A673 (cell line): Measurements from ENCODE around the gene SMARCE1. TPM values are rescaled to one million over a fixed set of nuclear protein-coding genes. Genes with fewer than 3 reads are reported as not detected.

Experiments used
- BruUV-seq: library from RNA; stranded (reverse); fragments of 400-500 nt; replicated peaks from 2 replicates; lab custom pipeline; 2021; lab: Mats Ljungman, UMichigan
- CTCF ChIA-PET: fragments of 300-600 bp; sonication (Branson Sonifier 250); formaldehyde crosslinking; loops from one replicate; lab custom pipeline; 2022; ENCODE audit warnings: antibody characterized with exemption; lab: Charles Lee
- POLR2A ChIA-PET: fragments of 300-600 bp; sonication (Branson Sonifier 250); formaldehyde crosslinking; loops from one replicate; lab custom pipeline; 2022; ENCODE audit warnings: antibody characterized with exemption; ENCODE audit not compliant: low non-redundant PET; lab: Charles Lee
- DNase-seq: peaks from one replicate; pipeline ENCODE4 v3.0.0-alpha.2; 2015; ENCODE audit warnings: low spot score
- H3K27ac ChIP-seq: fragments of 200-600 bp; sonication (generic); 2 replicates; pipeline ENCODE4 v1.5.1; 2016; ENCODE audit warnings: mixed run types, low read depth, mild to moderate bottlenecking, mixed read lengths, antibody characterized with exemption, low read length; ENCODE audit not compliant: poor library complexity, severe bottlenecking
- H3K27me3 ChIP-seq: fragments of 200-600 bp; sonication (generic); replicated peaks from 2 replicates; pipeline ENCODE4 v1.6.1; 2017; ENCODE audit warnings: mixed run types, low read depth, mild to moderate bottlenecking, mixed read lengths, antibody characterized with exemption, low read length; ENCODE audit not compliant: insufficient read depth, poor library complexity
- H3K36me3 ChIP-seq: fragments of 200-600 bp; sonication (generic); 2 replicates; pipeline ENCODE4 v1.6.1; 2016; ENCODE audit warnings: mixed run types, mild to moderate bottlenecking, mixed read lengths, antibody characterized with exemption, low read length; ENCODE audit not compliant: insufficient read depth, poor library complexity, severe bottlenecking
- H3K4me1 ChIP-seq: fragments of 200-600 bp; sonication (generic); 2 replicates; pipeline ENCODE4 v1.6.1; 2017; ENCODE audit warnings: mixed run types, mild to moderate bottlenecking, mixed read lengths, antibody characterized with exemption, low read length; ENCODE audit not compliant: insufficient read depth, poor library complexity, severe bottlenecking
- H3K4me3 ChIP-seq: fragments of 200-600 bp; sonication (generic); 2 replicates; pipeline ENCODE4 v1.5.1; 2016; ENCODE audit warnings: low read depth, mixed run types, mild to moderate bottlenecking, mixed read lengths, low read length; ENCODE audit not compliant: poor library complexity, severe bottlenecking
- H3K9me3 ChIP-seq: fragments of 200-600 bp; sonication (generic); 2 replicates; pipeline ENCODE4 v1.6.1; 2016; ENCODE audit warnings: mixed run types, low read depth, mild to moderate bottlenecking, mixed read lengths, antibody characterized with exemption, low read length; ENCODE audit not compliant: poor library complexity, severe bottlenecking
- CTCF ChIP-seq: fragments of 300-800, 200-600 bp; sonication (generic); conservative IDR thresholded peaks from 2 replicates; pipeline ENCODE4 v1.5.1; 2017; ENCODE audit warnings: low read depth, mild to moderate bottlenecking, antibody characterized with exemption, low read length, moderate library complexity, mixed read lengths
- EZH2 ChIP-seq: fragments of 200-600 bp; sonication (generic); IDR thresholded peaks from 2 replicates; pipeline ENCODE4 v1.6.1; 2017; ENCODE audit warnings: borderline replicate concordance, low read depth, mild to moderate bottlenecking, mixed read lengths, antibody characterized with exemption, low read length; ENCODE audit not compliant: poor library complexity, severe bottlenecking
- intact Hi-C: fragments of 100-400 bp; cut with micrococcal nuclease; formaldehyde crosslinking; loops from one replicate; pipeline ENCODE4 v1.10.0; 2022; ENCODE audit not compliant: unreplicated experiment
- total RNA-seq: library from RNA; stranded (reverse); gene quantifications from 2 replicates; pipeline ENCODE4 v1.2.3, GENCODE V29; 2021

SMARCE1 gene
- total RNA-seq, 1 experiment from 2014 or later = 91.4 TPM

- BruUV-seq = no TSS peak
- H3K4me3 ChIP-seq = no peak overlapping the region
- H3K27me3 ChIP-seq = no peaks in the 10 kb centered on the region
- no peaks in the 10 kb centered on the region for H3K36me3 ChIP-seq
- ChIA-PET POLR2A (no interaction called here), CTCF (no interaction called here)
- H3K4me1 ChIP-seq = no peaks in the 10 kb centered on the region
- TF ChIP-seq EZH2 (no peak), CTCF (no peak)
- H3K27ac ChIP-seq = no peak overlapping the region
- DNase-seq = no peak
- intact Hi-C loops = no loop called here
- no peaks in the 10 kb centered on the region for H3K9me3 ChIP-seq
Measured at GRCh38 chr17:40605306-40605705, 42.3 kb downstream of the SMARCE1 start.

DNA sequence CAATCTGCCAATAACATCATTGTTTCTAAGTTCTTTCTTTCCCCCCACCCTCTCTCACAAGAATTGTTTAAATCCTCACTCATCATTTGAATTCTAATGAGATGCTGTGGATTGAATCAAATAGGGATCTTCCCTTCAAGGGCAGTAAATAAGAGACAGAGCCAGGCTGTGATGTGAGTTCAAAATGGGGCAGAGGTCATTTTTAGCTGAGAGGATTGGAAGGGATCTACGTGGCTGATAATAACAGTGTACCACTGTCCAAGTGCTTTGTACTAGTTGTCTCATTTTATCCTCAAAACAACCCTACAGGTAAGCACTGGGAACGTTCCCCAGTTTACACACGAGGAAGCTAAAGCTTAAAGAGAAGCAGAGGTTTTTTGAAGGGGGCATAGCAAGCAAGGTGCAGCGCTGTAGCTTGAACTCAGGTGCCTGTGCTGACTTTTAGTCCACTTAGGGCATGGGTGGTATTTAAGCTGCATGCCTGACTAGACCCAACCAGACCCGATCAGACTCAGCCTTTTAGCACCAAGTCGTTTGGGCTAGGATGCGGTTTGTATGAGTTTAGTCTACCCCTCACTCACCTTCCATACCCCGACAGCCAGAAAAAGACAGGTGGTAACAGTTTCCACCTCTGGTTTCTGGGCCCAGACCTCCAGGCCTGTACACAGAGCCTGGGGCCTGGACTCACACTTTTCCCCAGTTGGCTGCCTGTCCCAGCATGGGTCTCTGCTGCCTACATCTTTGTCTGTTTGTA is 43.1 kb downstream of the SMARCE1 start:
- no peaks in the 10 kb centered on the region for H3K4me1 ChIP-seq
- ChIA-PET POLR2A (interaction anchor here (0.7 kb wide), 1 partner anchor 535 kb away, joined by 3 read pairs; no protein-coding TSS in a partner anchor), CTCF (no interaction called here)
- H3K36me3 ChIP-seq = no peaks in the 10 kb centered on the region
- H3K9me3 ChIP-seq = no peaks in the 10 kb centered on the region
- H3K27ac ChIP-seq = no peak overlapping the region
- no peaks in the 10 kb centered on the region for H3K27me3 ChIP-seq
- H3K4me3 ChIP-seq = no peak overlapping the region
- BruUV-seq = no TSS peak
- intact Hi-C loops = no loop called here
- TF ChIP-seq CTCF = no peak
- no peak for TF ChIP-seq EZH2
- no peak for DNase-seq

- H3K27me3 ChIP-seq = no peaks in the 10 kb centered on the region
- no peak for TF ChIP-seq CTCF
- no peak for TF ChIP-seq EZH2
- H3K27ac ChIP-seq = no peak overlapping the region
- DNase-seq = no peak
- no peaks in the 10 kb centered on the region for H3K36me3 ChIP-seq
- POLR2A ChIA-PET = no interaction called here
- intact Hi-C loops = no loop called here
- no TSS peak for BruUV-seq
- CTCF ChIA-PET = no interaction called here
- H3K4me1 ChIP-seq = no peaks in the 10 kb centered on the region
- no peak overlapping the region for H3K4me3 ChIP-seq
- no peaks in the 10 kb centered on the region for H3K9me3 ChIP-seq
Measured at GRCh38 chr17:40602445-40603443, 44.9 kb downstream of the SMARCE1 start.
